ENCODE measurements around the gene POLR2L.

Gene POLR2L

DNA sequence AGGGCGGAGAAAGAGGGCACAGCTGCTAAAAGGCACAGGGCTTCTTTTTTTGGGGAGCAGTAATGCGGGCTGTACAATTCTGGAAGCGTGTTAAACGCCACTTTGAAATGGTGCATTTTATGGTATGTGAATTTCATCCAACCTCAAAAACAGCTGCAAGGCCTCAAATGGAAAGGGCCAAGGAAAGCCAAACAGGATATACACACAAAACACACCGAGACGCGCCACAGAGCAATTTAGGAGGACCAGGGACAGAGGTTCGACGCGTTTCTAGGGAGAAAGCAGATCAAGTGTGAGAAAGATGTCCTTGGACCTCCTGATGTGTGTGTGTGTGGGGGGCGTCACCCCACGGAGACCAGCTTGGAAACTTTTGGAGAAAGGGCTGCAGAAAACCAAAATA lies 31.4 kb upstream of the POLR2L start:
- Histone ChIP-seq H3K27ac (no peak overlapping the region), H3K4me1 (no peaks in the 10 kb centered on the region), H3K9me3 (no peaks in the 10 kb centered on the region), H3K27me3 (no peaks in the 10 kb centered on the region), H3K4me3 (no peak overlapping the region), H3K36me3 (peaks cover 0 to 52% (median 6%) of the 10 kb centered on the region in 3 donors)
- TF ChIP-seq, protein P1, sequence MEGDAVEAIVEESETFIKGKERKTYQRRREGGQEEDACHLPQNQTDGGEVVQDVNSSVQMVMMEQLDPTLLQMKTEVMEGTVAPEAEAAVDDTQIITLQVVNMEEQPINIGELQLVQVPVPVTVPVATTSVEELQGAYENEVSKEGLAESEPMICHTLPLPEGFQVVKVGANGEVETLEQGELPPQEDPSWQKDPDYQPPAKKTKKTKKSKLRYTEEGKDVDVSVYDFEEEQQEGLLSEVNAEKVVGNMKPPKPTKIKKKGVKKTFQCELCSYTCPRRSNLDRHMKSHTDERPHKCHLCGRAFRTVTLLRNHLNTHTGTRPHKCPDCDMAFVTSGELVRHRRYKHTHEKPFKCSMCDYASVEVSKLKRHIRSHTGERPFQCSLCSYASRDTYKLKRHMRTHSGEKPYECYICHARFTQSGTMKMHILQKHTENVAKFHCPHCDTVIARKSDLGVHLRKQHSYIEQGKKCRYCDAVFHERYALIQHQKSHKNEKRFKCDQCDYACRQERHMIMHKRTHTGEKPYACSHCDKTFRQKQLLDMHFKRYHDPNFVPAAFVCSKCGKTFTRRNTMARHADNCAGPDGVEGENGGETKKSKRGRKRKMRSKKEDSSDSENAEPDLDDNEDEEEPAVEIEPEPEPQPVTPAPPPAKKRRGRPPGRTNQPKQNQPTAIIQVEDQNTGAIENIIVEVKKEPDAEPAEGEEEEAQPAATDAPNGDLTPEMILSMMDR (IDR thresholded peaks at IDR 0.05) = no peak
- intact Hi-C loops (cut with DNase I; ENCODE audit: low total_unique reads) = no loop called here
- no peak for DNase-seq

- no peak overlapping the region for H3K4me3 ChIP-seq
- TF ChIP-seq, protein P1 (IDR thresholded peaks at IDR 0.05) = no peak
- no peak overlapping the region for H3K27ac ChIP-seq
- H3K9me3 ChIP-seq = no peaks in the 10 kb centered on the region
- intact Hi-C loops (cut with DNase I; ENCODE audit: low total_unique reads) = no loop called here
- peaks cover 0 to 58% (median 6%) of the 10 kb centered on the region in 3 donors for H3K36me3 ChIP-seq
- no peaks in the 10 kb centered on the region for H3K4me1 ChIP-seq
- DNase-seq = no peak
- H3K27me3 ChIP-seq = no peaks in the 10 kb centered on the region
Measured at GRCh38 chr11:872799-873198, 30.5 kb upstream of the POLR2L start.

- no peak overlapping the region for H3K4me3 ChIP-seq
- no peaks in the 10 kb centered on the region for H3K27me3 ChIP-seq
- H3K4me1 ChIP-seq = no peaks in the 10 kb centered on the region
- intact Hi-C loops (cut with DNase I; ENCODE audit: low total_unique reads) = no loop called here
- TF ChIP-seq, protein P1 (IDR thresholded peaks at IDR 0.05) = no peak
- H3K36me3 ChIP-seq = peaks cover 0 to 66% (median 14%) of the 10 kb centered on the region in 3 donors
- H3K27ac ChIP-seq = no peak overlapping the region
- no peak for DNase-seq
- H3K9me3 ChIP-seq = no peaks in the 10 kb centered on the region
Measured at GRCh38 chr11:871472-871871, 29.1 kb upstream of the POLR2L start.

DNA sequence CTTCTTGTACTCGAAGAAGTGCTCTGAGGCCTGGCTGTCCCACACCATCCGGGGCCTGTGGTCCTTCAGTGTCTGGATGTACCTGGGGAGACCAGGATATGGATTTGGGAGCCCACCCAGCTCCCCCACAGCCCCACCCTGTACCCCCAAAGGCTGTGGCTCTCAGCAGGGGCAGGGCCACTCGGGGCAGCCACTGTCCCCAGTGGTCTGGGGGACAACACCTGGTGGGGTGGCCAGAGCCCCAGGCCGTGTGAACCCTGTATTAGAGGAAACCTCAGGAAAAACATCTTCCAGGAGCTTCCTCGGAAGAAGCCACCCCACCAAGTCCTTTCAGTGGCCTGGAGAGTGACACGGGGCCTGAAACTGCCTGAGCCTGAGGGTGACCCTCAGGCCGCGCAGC lies 28.1 kb upstream of the POLR2L start:
- TF ChIP-seq, protein P1 (IDR thresholded peaks at IDR 0.05) = no peak

DNA sequence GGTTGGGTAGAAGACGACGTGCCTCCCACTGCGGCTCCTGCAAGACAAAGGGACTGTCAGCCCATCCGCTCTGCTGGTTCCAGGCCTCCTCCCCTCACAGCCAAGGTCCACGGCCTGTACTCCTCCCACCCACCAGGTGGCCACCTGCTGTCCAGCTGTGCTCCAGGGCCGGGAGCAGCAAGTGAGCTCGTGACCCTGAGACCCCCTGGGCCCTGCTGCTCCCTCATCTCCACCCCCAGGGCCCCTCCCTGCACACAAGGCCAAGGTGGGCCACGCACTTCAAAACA lies 27.7 kb upstream of the POLR2L start:
- TF ChIP-seq, protein P1 (IDR thresholded peaks at IDR 0.05) = no peak
- peaks cover 0 to 67% (median 27%) of the 10 kb centered on the region in 3 donors for H3K36me3 ChIP-seq
- intact Hi-C loops (cut with DNase I; ENCODE audit: low total_unique reads) = no loop called here

More for the DNA sequence above, 28.1 kb upstream of the POLR2L start:
- intact Hi-C loops (cut with DNase I; ENCODE audit: low total_unique reads) = no loop called here
- no peaks in the 10 kb centered on the region for H3K4me1 ChIP-seq
- H3K36me3 ChIP-seq = peaks cover 0 to 67% (median 23%) of the 10 kb centered on the region in 3 donors
- DNase-seq = no peak
- no peak overlapping the region for H3K4me3 ChIP-seq
- no peak overlapping the region for H3K27ac ChIP-seq
- H3K9me3 ChIP-seq = no peaks in the 10 kb centered on the region
- no peaks in the 10 kb centered on the region for H3K27me3 ChIP-seq

More for the DNA sequence above, 27.7 kb upstream of the POLR2L start:
- no peaks in the 10 kb centered on the region for H3K9me3 ChIP-seq
- no peaks in the 10 kb centered on the region for H3K27me3 ChIP-seq
- H3K4me1 ChIP-seq = no peaks in the 10 kb centered on the region
- DNase-seq = no peak
- H3K27ac ChIP-seq = no peak overlapping the region
- H3K4me3 ChIP-seq = no peak overlapping the region

All from tibial artery (tissue), 4 donors.